A549 (cell line): ENCODE data around the gene DGAT2. TPM values are rescaled to one million over a fixed set of nuclear protein-coding genes. Genes with fewer than 3 reads are reported as not detected.
"Not testable (repeated sequence)": the region's sequence is repeated elsewhere in the genome, so short reads cannot be mapped to it uniquely, and the experiment has no call there.

Experiments used
- ATAC-seq, 2 experiments: fragments of 200-7000 bp in 1 of 2; fragments of >200 bp in 1 of 2; cut with Nextera tagmentation in 1 of 2; cut with Tn5 transposase in 1 of 2; 3 replicates each; pipeline versions ENCODE4 v1.8.0 to v1.9.1; 2018 to 2020; ENCODE audit warnings: mild to moderate bottlenecking in 1 of 2, moderate library complexity in 1 of 2
- CTCF ChIA-PET: fragments of 300-600 bp; sonication (Branson Sonifier 250); formaldehyde crosslinking; extraction: SDS; loops from one replicate; lab custom pipeline; 2021; ENCODE audit warnings: antibody characterized with exemption, inconsistent platforms; lab: Yijun Ruan, JAX
- POLR2A ChIA-PET: fragments of 350-600 bp; formaldehyde crosslinking; extraction: SDS; loops from one replicate; lab custom pipeline; 2021; ENCODE audit warnings: antibody characterized with exemption, inconsistent platforms; lab: Yijun Ruan, JAX
- DNase-seq, 2 experiments: peaks; one replicate each; pipeline versions ENCODE4 v3.0.0 to v3.0.0-alpha.2; 2011 to 2016; ENCODE audit warnings: low read depth in 1 of 2, low spot score in 1 of 2
- FAIRE-seq: peaks from 2 replicates; lab custom pipeline; 2011; peaks lifted over from hg19 to GRCh38; lab: Jason Lieb, UNC
- H3K27ac ChIP-seq, 2 experiments: fragments of >200 bp; sonication (Bioruptor Twin); formaldehyde crosslinking; 3 replicates each; pipeline ENCODE4 v1.5.1; 2016 to 2017
- H3K4me1 ChIP-seq: fragments of >200 bp; sonication (Bioruptor Twin); formaldehyde crosslinking; 3 replicates; pipeline ENCODE4 v1.6.1; 2016
- H3K4me2 ChIP-seq: fragments of >200 bp; sonication (Bioruptor Twin); formaldehyde crosslinking; 3 replicates; pipeline ENCODE4 v1.6.1; 2016
- H3K4me3 ChIP-seq: fragments of >200 bp; sonication (Bioruptor Twin); formaldehyde crosslinking; 3 replicates; pipeline ENCODE4 v1.5.1; 2016
- H3K9me3 ChIP-seq: fragments of >200 bp; sonication (Bioruptor Twin); formaldehyde crosslinking; 3 replicates; pipeline ENCODE4 v1.6.1; 2016
- CBX2 ChIP-seq: fragments of 200-600 bp; sonication (generic); IDR thresholded peaks from 2 replicates; pipeline ENCODE4 v1.6.1; 2016; ENCODE audit warnings: low read depth, mild to moderate bottlenecking, borderline replicate concordance
- CHD4 ChIP-seq: fragments of 200-600 bp; sonication (generic); IDR thresholded peaks from 2 replicates; pipeline ENCODE4 v1.6.1; 2016; ENCODE audit warnings: antibody characterized with exemption, mild to moderate bottlenecking, borderline replicate concordance
- E2F6 ChIP-seq: IDR thresholded peaks from 2 replicates; pipeline ENCODE4 v1.6.1; 2012; ENCODE audit warnings: low read depth, borderline replicate concordance
- EHF ChIP-seq: fragments of 250-450 bp; sonication (Bioruptor Pico); IDR thresholded peaks from 2 replicates; pipeline ENCODE4 v1.5.0; 2020; ENCODE audit warnings: mild to moderate bottlenecking
- FOSB ChIP-seq: fragments of 250-450 bp; sonication (Bioruptor Pico); IDR thresholded peaks from 2 replicates; pipeline ENCODE4 v1.5.0; 2020; ENCODE audit warnings: mild to moderate bottlenecking, moderate library complexity
- FOXS1 ChIP-seq: fragments of 250-450 bp; sonication (Bioruptor Pico); IDR thresholded peaks from 2 replicates; pipeline ENCODE4 v1.5.0; 2020; ENCODE audit warnings: mild to moderate bottlenecking, moderate library complexity
- HDAC2 ChIP-seq: fragments of 200-600 bp; sonication (generic); IDR thresholded peaks from 2 replicates; pipeline ENCODE4 v1.6.1; 2016
- HOXB13 ChIP-seq: fragments of 250-450 bp; sonication (Bioruptor Pico); IDR thresholded peaks from 2 replicates; pipeline ENCODE4 v1.5.0; 2020; ENCODE audit warnings: low read depth, mild to moderate bottlenecking, moderate library complexity
- JUN ChIP-seq, 2 experiments: fragments of >200 bp; sonication (Bioruptor Twin); formaldehyde crosslinking; IDR thresholded peaks; 2 replicates in 1 of 2; 3 replicates in 1 of 2; pipeline ENCODE4 v1.6.1; 2016 to 2017
- KDM1A ChIP-seq: fragments of 200-600 bp; sonication (generic); IDR thresholded peaks from 2 replicates; pipeline ENCODE4 v1.6.1; 2016; ENCODE audit warnings: low read depth, mild to moderate bottlenecking
- KDM5A ChIP-seq: fragments of 200-600 bp; sonication (generic); IDR thresholded peaks from 2 replicates; pipeline ENCODE4 v1.6.1; 2016; ENCODE audit warnings: antibody characterized with exemption, mild to moderate bottlenecking
- MAFK ChIP-seq: fragments of 450-650 bp; IDR thresholded peaks from 2 replicates; pipeline ENCODE4 v1.6.1; 2014; ENCODE audit not compliant: partially characterized antibody
- MAZ ChIP-seq: fragments of 150-350 bp; IDR thresholded peaks from 2 replicates; pipeline ENCODE4 v1.6.1; 2014; ENCODE audit warnings: antibody characterized with exemption, low read depth, low read length, borderline replicate concordance
- MYC ChIP-seq: IDR thresholded peaks from 2 replicates; pipeline ENCODE4 v1.6.1; 2012; ENCODE audit warnings: mild to moderate bottlenecking, inconsistent platforms, low read length, improper control_type of control experiment, borderline replicate concordance
- NPAS2 ChIP-seq: fragments of 250-450 bp; sonication (Bioruptor Pico); IDR thresholded peaks from 2 replicates; pipeline ENCODE4 v1.8.0; 2022; ENCODE audit warnings: mild to moderate bottlenecking, moderate library complexity, borderline replicate concordance
- POLR2AphosphoS2 ChIP-seq: conservative IDR thresholded peaks from 2 replicates; pipeline ENCODE4 v1.6.1; 2012; ENCODE audit warnings: low read length, improper control_type of control experiment, inconsistent platforms
- RAD21 ChIP-seq, 2 experiments: fragments of >200 bp in 1 of 2; sonication (Bioruptor Twin) in 1 of 2; formaldehyde crosslinking in 1 of 2; IDR thresholded peaks in 1 of 2; conservative IDR thresholded peaks in 1 of 2; 2 replicates in 1 of 2; 3 replicates in 1 of 2; pipeline ENCODE4 v1.6.1; 2012 to 2018; ENCODE audit warnings: inconsistent platforms in 1 of 2
- RARB ChIP-seq: fragments of 250-450 bp; sonication (Bioruptor Pico); IDR thresholded peaks from 2 replicates; pipeline ENCODE4 v1.8.0; 2021; ENCODE audit warnings: mild to moderate bottlenecking, moderate library complexity
- SMC3 ChIP-seq: fragments of >200 bp; sonication (Bioruptor Twin); formaldehyde crosslinking; IDR thresholded peaks from 3 replicates; pipeline ENCODE4 v1.6.1; 2018; ENCODE audit warnings: inconsistent platforms
- TFCP2L1 ChIP-seq: fragments of 250-450 bp; sonication (Bioruptor Pico); IDR thresholded peaks from 2 replicates; pipeline ENCODE4 v1.5.0; 2021; ENCODE audit warnings: mild to moderate bottlenecking
- USF2 ChIP-seq: fragments of 450-650 bp; IDR thresholded peaks from 2 replicates; pipeline ENCODE4 v1.6.1; 2014; ENCODE audit warnings: antibody characterized with exemption
- ZC3H11A ChIP-seq: fragments of 450-650 bp; IDR thresholded peaks from 2 replicates; pipeline ENCODE4 v1.6.1; 2014; ENCODE audit warnings: antibody characterized with exemption, mild to moderate bottlenecking
- ZNF302 ChIP-seq: fragments of 250-450 bp; sonication (Bioruptor Pico); IDR thresholded peaks from 2 replicates; pipeline ENCODE4 v1.9.0; 2021; ENCODE audit warnings: inconsistent platforms, mild to moderate bottlenecking, moderate library complexity
- ZSCAN20 ChIP-seq: fragments of 250-450 bp; sonication (Bioruptor Pico); IDR thresholded peaks from 2 replicates; pipeline ENCODE4 v1.8.0; 2022; ENCODE audit warnings: mild to moderate bottlenecking, moderate library complexity
- WGBS: methylation state at CpG from one replicate; pipeline ENCODE4 v1.1.6; 2017; ENCODE audit errors: missing lambda C conversion rate; 5-methylcytosine and 5-hydroxymethylcytosine counted together
- polyA plus RNA-seq, 4 experiments: library from polyadenylated mRNA; depleted of rRNA in 3 of 4; stranded (reverse); fragments of >200 nt; fragmentation: RNase III in 1 of 4; extraction: RNeasy Plus Mini Kit Qiagen cat#74134 plus additional on column Dnase treatment in 1 of 4; gene quantifications; 2 replicates in 3 of 4; 3 replicates in 1 of 4; pipeline ENCODE4 v1.2.3, GENCODE V29; 2011 to 2017

The DGAT2 gene
- polyA plus RNA-seq, 2 of the 4 experiments (the other 2 are of a cell fraction): 1.6 to 1.9 TPM

GRCh38 chr11:75735181-75735845 is 33.3 kb upstream of the DGAT2 start (continued):
- no peak for TF ChIP-seq E2F6
- no peak for TF ChIP-seq FOSB (CRISPR knock-in tag)
- TF ChIP-seq CHD4: no peak
- TF ChIP-seq MYC: no peak
- TF ChIP-seq, all 56 proteins: peak for 0

- CTCF ChIA-PET: interaction anchor here (1.3 to 1.5 kb wide), 2 partner anchors 15 to 23 kb away, joined by 3 read pairs; no protein-coding TSS in a partner anchor
- Histone ChIP-seq H3K4me1 (no peaks in the 10 kb centered on the region), H3K9me3 (peaks cover 5% of the 10 kb centered on the region; the same call in 1 of the 3 replicates), H3K27ac (no peak overlapping the region), H3K4me3 (no peak overlapping the region), H3K4me2 (no peak overlapping the region)
- ATAC-seq (no peak; a peak in 1 of 6 replicates), DNase-seq (no peak), FAIRE-seq (no peak)
- POLR2A ChIA-PET: no interaction called here
- TF ChIP-seq JUN (IDR thresholded peaks at IDR 0.05) (no peak), ZSCAN20 (no peak), SMC3 (no peak), RARB (no peak), KDM5A (no peak), POLR2AphosphoS2 (no peak), ZNF302 (CRISPR knock-in tag) (no peak), MYC (no peak), EHF (CRISPR knock-in tag) (no peak), FOXS1 (CRISPR knock-in tag) (no peak), HDAC2 (no peak), RAD21 (conservative IDR thresholded peaks at IDR 0.05 in 1 of 2, IDR thresholded peaks at IDR 0.05 in 1 of 2) (no peak), HOXB13 (CRISPR knock-in tag) (no peak), NPAS2 (no peak), KDM1A (no peak), CBX2 (no peak), USF2 (no peak), MAZ (no peak), TFCP2L1 (no peak)
- 55% methylated on average over 6 of the region's 6 CpGs for WGBS
These were observed 31.3 kb upstream of the DGAT2 start for GRCh38 chr11:75737314-75737713.

- DNase-seq (no peak), FAIRE-seq (no peak), ATAC-seq (0 out of 6 replicates have a peak, but pooled peaks of 1 of the 2 experiments have one; percentile 22)
- H3K4me3 ChIP-seq: no peak overlapping the region
- no peak overlapping the region for H3K4me2 ChIP-seq
- no peaks in the 10 kb centered on the region for H3K4me1 ChIP-seq
- H3K27ac ChIP-seq: no peak overlapping the region
- peaks cover 5% of the 10 kb centered on the region; the same call in 1 of the 3 replicates for H3K9me3 ChIP-seq
- CTCF ChIA-PET: interaction anchor here (0.9 to 1.1 kb wide), 2 partner anchors 18 to 48 kb away, joined by 4 read pairs; no protein-coding TSS in a partner anchor
- POLR2A ChIA-PET: no interaction called here
- 4% methylated on average over 1 of the region's 1 CpG for WGBS
- TF ChIP-seq MAFK (no peak), ZC3H11A (no peak)
These were observed 27.9 kb upstream of the DGAT2 start for GRCh38 chr11:75740681-75741080.

- ATAC-seq, FAIRE-seq, H3K4me1 ChIP-seq, DNase-seq, POLR2A ChIA-PET, H3K4me3 ChIP-seq, H3K27ac ChIP-seq, H3K9me3 ChIP-seq, H3K4me2 ChIP-seq: not testable (repeated sequence)
- CTCF ChIA-PET: interaction anchor here (2.3 kb wide), 1 partner anchor 60 kb away, joined by 7 read pairs; no protein-coding TSS in a partner anchor
- 83% methylated on average over 4 of the region's 4 CpGs for whole genome bisulfite sequencing
These were observed 25.4 kb upstream of the DGAT2 start for GRCh38 chr11:75743159-75743558.
